ENCODE measurements around the gene IGF2BP3.

The IGF2BP3 gene

DNA sequence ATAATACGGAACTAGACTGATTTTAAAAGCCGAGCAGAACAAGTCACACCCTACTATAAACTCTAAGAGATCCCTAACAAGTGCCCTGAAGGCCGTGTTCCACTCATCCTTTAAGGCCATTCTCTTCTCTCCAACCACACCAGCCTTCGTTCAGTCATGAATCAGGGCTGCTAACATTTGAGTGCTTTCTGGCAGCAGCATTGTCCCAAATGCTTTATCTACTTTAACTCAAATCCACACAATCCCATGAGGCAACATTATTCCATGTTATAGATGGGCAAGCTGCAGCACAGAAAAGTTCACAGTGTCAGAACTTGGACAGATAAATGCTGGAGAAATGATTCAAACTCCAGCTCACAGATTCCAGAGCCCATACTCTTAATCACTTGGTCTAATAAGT, 97.7 kb downstream of the IGF2BP3 start:
- DNase-seq: no peak

DNA sequence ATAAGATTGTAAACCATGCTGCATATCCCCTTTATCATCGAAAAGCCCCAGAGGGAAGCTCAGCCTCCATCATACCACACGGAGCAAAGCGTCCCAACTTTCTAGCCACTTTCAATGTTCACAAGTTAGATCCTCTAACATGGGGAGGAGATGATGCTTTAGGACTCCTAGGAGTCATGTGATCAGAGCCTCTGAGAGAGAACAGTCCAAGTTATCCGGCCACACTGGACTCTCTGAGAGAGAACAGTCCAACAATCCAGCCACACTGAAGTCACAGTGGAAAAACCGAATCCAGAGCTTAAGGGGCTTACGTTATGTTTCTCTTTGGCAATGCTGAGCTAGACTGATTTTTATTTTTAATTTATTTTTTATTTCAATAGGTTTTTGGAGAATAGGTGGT, 98.6 kb downstream of the IGF2BP3 start:
- no peak for DNase-seq

DNA sequence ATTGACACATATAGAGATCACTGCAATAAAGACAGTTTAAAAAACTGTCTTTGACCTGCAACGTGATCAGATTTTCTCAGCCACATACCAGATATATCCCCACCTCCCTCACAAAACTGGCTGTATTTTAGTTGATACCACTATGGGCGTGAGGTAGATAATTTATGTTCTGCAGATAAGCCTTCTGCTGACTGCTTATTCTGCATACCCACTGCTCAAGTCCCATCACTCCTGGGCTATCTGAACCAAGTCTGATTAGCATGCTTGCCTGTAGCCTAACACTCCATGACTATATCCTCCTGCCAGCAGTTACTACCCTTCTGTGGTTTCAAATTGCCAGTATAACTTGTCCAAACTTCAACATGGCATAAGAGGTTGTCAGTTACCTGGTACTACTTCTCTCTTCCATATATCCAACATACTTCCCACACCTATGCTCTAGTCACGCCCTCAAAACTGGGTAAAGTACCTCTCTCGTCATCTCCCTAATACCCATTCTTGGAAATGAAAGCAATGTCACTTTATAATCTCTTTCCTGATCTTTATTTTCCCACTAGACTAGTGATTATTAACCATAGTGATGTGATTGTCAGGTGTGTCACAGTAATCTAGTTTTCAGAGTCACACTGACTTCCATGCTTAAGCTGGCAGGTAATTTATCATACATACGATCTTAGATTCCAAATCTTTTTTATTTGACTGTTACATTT, 100.4 kb downstream of the IGF2BP3 start:
- no peak for DNase-seq

DNA sequence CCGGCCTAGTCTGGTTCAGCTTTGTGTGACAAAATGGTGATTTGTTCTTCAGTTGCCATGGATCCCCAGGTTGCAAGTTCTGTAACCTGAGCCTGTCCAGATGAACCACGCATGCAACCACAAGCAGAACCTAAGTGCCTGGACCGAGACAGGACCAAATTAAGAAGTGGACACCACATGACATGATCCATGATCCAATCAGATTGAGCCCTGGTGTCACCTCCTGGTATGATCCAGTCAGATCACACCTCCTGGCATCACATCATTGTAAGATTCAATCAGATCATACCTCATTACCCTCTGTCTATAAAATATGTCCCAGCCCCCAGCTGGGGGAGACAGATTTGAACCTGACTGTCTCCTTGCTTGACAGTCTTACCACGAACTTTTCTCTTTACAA, 101.2 kb downstream of the IGF2BP3 start:
- DNase-seq: no peak

DNA sequence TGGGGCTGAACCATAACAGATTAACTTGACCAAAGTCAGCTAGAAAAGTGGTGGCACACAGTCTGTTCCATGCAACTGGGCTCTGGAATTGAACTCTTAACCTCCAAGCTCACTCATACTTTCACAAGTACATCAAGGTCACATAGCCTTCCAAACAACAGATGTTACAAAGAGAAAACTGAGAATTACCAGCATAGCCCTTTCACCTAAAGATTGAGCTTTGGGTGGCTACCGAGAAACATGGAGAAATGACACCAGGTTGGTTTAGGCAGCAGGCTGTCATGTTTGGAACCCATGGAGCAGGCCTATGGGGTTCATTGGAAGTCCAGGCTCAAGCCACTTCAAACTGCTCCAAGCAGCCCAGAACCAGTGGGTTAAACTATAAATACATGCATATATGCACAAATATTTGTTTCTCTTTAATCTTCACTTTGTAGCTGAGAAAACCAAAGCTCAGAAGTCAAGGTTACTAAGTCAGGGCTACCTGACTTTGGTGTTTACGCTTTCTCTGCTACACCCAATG, 112.1 kb downstream of the IGF2BP3 start:
- no peak for DNase-seq

DNA sequence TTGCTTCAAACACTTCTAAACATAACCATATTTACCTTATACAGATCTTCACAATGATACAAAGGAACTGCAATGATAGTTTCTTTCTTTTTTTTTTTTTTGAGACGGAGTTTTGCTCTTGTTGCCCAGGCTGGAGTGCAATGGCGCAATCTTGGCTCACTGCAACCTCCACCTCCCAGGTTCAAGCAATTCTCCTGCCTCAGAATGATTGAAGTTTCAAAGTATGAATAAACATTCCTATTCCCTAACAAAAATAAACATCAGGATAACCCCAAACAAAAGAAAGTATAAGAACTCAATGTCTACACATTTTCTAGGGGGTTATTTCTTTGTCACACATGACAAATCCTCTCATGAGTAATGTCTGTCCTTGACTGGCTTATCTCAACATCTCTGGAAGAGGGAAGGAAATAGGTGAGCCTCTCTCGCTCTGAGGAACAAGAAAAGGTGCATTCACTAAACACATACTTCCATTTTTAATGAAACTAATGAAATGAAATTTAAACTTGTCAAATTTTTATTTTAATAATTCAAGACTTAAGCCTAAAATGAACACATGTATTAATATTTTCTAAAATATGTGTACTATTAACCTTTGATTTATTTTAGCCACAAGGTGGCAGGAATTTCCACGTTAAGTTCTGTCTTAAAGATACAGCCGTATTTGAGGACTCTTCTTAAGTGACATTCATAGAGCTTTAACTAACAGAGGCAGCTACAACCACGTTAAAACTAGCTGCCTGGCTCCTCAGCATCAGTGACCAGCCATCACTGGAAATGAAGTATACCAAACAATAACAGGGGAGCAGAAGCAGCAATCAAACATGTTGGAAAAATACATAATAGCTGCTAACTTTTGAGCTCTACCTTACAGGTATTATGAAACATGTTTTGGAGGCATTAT, 112.8 kb downstream of the IGF2BP3 start:
- DNase-seq: peak; percentile 25

DNA sequence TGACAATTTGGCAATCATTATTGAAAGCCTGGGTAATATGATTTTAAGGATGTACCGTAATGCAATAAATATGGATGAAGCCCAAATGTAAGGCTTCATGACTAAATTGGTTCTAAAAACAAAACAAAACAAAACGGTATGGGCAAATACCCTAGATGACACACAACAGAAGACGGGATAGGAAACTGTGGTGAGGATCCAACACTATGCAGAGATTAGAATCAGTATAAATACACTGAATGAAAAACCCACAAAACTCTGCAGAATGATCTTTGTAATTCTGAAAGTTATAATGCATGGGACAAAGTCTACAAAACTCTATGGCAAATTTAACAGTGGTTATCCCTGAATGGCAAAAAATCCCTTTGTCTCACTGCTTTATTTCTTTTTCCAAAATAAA, 113.6 kb downstream of the IGF2BP3 start:
- DNase-seq: no peak

DNA sequence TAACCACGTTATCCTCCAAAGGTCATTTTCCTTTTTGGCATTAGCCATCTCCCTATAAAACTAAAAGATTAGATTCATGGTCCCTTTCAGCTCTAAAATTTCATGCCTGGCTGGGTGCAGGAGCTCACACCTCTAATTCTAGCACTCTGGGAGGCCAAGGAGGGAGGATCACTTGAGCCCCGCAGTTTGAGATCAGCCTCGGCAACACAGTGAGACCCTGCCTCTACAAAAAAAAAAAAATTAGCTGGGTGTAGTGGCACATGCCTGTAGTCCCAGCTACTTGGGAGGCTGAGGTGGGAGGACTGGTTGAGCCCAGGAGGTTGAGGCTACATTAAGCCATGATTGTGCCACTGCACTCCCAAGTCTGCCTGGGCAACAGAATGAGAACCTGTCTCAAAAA, 114.1 kb downstream of the IGF2BP3 start:
- DNase-seq: no peak

DNA sequence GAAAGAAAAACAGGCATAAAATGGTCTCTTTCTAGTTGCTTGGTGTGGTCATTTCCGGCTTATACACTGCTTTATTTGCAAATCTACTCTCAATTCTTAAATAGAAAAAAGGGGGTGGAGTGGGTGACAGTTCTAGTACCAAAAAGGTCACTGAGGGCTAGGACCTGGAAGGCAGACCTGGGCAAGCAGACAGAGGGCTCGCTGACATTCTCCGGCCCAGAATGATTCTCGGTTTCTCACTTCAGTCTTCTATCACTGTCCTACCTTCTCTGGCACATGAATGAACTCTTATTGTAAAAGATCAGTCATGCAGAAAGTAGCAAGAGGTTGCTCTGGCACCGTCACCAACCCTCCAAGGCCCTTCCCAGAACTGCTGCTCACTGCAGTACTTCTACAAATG, 117.1 kb downstream of the IGF2BP3 start:
- DNase-seq: no peak

DNA sequence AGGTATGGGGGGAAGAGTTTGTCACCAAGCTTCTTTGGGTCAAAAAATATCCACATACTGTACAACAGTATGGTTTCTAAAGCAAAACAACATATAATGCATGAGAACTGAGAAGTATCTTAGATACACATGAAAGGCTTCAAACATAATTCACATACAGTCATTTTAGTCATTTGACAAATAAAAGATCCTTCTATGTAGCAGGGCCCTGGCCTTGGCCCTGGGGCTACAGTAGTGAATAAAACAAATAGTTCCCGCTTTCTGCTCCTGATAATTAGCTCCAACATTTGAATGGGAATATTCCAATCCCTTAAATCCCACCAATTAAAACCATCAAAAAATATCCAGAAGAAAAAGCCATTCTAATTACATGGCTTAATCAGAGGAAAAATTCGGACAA, 119.8 kb downstream of the IGF2BP3 start:
- no peak for DNase-seq

DNA sequence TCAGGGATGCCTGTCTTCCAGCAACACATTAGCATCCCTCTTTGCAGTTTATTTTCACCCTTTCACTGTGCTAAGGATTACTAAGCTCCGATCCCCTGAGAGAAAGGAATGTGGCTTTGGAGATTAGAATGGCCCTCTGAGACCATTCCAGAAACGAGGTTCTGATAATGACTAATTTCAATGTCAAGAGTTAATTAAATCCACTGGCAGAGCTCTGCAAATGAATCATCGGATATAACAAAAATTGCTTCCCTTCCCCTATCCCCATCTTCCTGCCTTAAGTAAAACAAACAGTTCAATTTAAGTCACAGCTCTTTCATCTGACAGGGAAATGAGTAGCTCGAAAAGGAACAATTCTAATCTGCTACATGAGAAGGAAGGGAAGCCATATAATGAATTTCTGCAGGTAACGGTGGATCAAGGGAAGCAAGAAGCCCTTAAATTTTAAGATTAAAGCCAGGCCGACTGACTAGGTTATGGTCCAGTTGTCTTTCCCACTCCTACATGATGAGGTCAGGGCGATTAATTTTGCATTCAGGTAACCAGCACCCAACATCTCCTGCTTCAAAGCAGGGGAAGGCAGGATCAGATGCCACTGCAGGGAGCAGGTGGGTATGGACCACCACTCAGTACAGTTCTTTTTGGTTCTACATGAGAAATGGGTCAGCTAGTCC, 120.7 kb downstream of the IGF2BP3 start:
- DNase-seq: no peak

DNA sequence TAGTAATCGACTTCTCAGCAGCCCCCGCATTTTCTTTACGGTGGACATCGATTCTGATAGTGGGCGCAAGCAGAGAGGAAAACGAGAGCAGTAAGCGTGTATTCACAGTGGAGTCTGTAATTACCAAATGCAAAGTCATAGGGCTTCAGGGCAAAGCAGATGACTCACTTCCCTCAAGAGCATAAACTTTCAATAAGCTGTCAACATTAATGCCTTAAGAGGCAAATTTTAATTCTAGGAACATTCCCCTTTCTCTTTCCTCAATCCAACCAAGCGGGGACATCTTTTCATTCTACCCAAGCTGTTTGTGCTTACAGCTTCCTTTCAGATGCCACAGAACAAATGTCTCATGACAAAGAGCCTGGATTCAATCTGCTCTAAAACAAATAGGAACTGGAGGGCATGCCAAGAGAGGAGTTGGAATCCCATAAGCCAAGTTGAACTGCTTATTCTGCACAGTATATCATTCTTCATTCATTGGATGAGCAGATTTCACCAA, 122.6 kb downstream of the IGF2BP3 start:
- no peak for DNase-seq

DNA sequence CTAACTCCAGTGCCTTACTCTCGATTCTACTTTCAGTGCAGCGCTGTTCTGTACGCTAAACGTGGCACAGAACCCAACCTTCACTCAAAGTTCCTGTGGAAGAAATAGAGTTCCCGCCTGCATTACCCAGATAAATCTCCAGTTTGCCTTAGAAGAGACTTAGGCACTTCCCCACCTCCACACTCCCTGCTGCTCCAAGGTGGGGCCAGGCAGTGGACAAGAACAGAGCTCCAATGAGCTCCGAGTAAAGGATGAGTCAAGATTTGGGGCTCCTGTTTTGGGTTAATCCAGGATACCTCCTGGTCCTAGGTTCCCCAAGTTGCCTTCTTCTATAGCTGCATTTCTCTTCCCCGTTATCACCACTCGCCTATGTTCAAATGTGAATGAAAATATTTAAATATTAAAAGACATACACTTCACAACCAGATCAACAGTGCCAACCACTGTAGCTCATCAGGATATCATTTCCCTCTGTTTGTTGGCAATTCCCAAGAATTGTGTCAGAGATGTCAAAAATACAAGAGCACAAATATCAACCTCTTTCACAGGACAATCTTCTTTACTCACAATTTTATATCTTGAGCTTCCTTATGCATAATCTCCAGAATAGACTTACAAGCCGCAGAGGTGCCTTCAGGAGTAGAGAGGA, 123.1 kb downstream of the IGF2BP3 start:
- no peak for DNase-seq

DNA sequence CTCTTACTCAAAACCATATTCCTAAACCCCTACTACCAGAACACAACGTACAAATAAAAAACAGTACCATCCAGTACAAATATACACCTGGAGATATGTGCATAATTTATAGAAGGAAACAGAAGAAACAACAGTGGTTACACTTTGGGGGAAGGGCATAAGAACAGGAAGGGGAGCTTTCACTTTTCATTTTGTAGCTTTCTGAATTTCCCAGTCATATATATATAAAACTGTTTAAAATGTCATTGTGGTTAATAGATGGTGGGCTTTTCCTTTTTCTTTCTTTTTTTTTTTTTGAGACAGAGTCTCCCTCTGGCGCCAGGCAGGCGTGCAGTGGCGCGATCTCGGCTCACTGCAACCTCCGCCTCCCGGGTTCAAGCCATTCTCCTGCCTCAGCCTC, 124.0 kb downstream of the IGF2BP3 start:
- no peak for DNase-seq

DNA sequence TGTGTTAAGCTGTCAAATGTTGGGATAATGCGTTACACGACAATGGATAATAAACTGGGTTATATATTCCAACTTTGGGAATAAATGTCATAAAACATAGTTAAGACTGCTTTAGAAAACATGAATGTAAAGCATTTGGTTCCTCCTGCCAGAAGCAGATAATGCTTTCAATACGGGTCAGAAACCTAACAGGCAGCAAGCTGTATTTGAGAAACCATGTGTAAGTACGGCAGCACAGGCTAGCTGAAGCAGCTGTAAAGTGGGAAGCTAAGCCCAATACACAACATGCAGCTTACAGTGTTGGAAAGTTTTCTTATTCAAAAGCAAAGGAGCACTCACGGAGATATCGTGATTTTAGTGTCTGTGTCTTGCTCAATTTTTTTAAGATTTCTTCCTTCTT, 124.7 kb downstream of the IGF2BP3 start:
- DNase-seq: no peak

DNA sequence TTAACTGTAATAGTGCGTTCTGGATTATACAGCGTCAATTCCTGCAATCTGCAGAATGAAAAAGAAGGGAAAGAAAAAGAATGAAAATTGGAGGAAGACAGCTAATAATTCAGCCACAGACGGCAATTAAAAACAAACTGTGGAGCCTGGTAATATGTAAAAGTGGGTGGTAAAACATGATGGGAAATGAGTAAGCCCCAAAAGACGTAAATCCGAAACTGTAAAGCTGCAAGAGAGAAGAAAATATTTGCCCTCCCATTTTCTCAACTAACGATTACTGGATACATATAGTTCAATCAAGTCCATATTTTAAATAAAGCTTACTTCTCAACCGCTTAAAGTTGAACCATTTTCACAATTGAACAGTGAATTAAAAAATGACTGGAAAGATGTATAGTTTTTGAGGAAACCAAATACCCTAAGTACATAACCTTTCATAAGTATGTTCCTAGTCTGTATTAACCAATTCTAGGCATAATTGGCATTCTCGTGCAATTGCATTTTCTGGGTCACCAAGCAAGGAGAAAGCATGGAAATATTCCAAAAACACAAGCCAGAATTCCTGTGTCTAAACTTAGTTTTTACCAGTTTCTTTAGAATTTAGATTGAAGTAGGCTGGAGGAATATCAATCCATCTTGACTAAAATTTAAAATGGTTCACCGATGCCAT, 126.3 kb downstream of the IGF2BP3 start:
- DNase-seq: no peak

DNA sequence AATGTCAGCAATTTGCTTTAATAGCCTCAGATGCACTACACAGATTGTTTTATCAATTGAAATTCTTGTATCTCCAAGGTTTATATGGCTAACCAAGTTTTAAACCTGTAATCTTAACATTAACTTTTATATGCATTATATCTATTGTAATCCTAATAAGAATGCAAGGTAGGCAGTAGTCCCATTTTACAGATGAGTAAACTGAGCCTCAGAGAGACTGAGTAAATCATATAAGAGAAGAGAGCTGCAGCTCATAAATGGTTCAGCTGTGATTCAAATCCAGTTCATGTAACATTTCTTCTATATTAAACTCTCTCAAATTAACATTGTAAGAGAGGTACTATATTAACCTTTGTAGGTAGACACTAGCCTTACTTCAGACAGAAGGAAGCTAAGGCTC, 127.2 kb downstream of the IGF2BP3 start:
- DNase-seq: no peak

DNA sequence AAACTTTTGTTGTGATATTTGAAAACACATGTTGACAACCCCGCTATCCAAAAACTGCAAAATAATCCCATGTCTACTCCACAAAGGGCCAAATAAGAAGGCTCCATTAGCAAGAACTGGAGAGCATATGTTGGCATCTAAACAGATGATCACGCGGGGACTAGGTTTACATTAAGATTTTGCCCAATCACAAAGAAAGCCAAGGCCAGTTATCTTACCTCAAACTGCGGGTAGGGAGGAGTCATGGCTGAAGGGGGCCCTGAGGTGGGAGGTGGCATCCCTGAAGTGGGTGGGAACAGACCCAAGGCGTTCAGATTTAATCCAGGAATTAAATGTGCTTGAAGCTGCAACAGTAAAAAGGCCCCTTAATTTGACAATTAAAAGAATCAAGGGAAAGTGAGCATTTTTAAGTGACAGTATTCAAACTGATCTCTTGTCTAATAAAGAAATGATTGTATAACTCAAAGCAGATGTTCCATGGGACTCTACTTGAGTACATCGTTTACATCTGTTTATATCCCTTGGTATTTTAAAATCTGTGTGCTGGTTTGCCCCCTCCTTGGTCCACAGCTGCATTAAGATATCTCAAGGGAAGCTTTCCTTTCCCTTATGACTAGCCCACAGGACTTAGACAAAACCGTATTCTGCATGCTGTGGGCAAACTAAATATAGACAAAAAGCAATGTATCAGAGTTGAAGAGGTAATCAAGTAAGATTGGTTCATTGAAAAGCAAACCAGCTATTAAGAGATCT, 128.3 kb downstream of the IGF2BP3 start:
- DNase-seq: no peak

DNA sequence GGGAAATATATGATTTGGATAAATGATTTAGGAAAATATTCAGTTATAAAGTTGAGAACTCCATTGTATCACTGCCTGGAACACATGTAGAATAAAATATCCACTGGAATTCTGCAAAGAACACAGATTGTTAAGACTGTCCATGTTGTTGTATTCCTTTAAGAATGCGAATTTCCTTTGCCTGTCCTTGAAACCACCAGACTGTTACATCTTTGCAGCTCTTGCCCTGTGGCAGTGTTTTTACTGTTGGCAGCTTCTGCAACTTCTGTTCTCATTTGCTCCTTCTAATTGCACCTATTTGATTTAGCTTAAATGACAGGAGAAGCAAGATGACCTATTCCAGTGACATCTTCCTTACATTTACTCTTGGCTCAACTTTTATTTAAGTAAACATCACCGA, 131.4 kb downstream of the IGF2BP3 start:
- DNase-seq: no peak

DNA sequence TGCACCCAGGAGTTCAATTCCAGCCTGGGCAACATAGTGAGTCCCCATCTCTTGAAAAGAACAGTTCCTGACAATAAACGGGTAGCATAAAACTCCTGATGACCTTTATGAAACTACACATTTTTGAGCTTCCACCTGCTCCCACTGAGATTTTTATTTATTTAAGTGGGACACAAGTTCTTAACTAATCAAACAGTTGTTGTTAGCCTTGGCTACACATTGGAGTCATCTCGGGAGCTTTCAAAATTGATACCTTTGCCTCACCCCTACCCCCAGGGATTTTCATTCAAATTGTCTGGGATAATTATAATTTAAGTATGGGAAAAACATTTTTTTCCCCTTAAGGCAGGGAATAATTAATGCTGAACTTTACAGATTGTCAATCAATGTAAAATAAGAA, 131.9 kb downstream of the IGF2BP3 start:
- DNase-seq: no peak

DNA sequence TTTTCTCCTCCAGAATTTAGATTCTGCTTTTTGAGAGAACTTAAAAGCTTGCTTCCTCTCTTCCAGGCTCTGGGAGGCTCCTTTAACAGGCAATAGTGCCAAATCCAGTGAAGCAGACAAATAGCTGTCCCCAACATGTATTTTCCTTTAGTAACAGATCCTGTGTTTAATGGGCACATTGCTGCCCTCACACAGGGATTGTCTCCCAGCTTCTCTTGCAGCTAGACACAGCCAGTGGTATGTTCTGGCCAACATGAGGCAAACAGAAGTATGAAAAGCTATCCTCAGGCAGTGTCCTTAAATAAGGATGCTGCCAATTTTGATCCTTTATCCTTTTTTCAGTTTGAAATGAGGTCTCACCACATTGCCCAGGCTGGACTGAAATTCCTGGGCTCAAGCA, 132.9 kb downstream of the IGF2BP3 start:
- DNase-seq: no peak

Measured in NCI-H1694 (cell line).